ENCODE data around the gene NEK11. TPM values are rescaled to one million over a fixed set of nuclear protein-coding genes. Genes with fewer than 3 reads are reported as not detected.

NEK11 gene
- total RNA-seq, 1 donor from 2014 or later, result 1.1 TPM

GRCh38 chr3:131048030-131048429, 21.4 kb downstream of the NEK11 start:
- Mint-ChIP-seq H3K9me3 (peaks cover 25% of the 10 kb centered on the region), H3K27ac (no peak overlapping the region), H3K4me1 (ENCODE audit: low read depth) (no peaks in the 10 kb centered on the region), H3K27me3 (ENCODE audit: low read depth) (peaks cover 21% of the 10 kb centered on the region), H3K36me3 (ENCODE audit: low read depth) (peaks cover 16% of the 10 kb centered on the region), H3K4me3 (ENCODE audit: low read depth) (no peak overlapping the region)
- no peak for DNase-seq (ENCODE audit: low spot score)
- intact Hi-C loops (cut with micrococcal nuclease), result no loop called here

- Mint-ChIP-seq H3K4me1 (ENCODE audit: low read depth) (no peaks in the 10 kb centered on the region), H3K36me3 (ENCODE audit: low read depth) (no peaks in the 10 kb centered on the region), H3K9me3 (peaks cover 5% of the 10 kb centered on the region), H3K27me3 (ENCODE audit: low read depth) (peaks cover 11% of the 10 kb centered on the region), H3K4me3 (ENCODE audit: low read depth) (no peak overlapping the region), H3K27ac (no peak overlapping the region)
- intact Hi-C loops (cut with micrococcal nuclease), result no loop called here
- no peak for DNase-seq (ENCODE audit: low spot score)
Observed at GRCh38 chr3:131050001-131050400, 23.3 kb downstream of the NEK11 start.

- Mint-ChIP-seq H3K4me1 (ENCODE audit: low read depth) (peaks cover 1% of the 10 kb centered on the region), H3K27ac (no peak overlapping the region), H3K9me3 (no peaks in the 10 kb centered on the region), H3K36me3 (ENCODE audit: low read depth) (no peaks in the 10 kb centered on the region), H3K4me3 (ENCODE audit: low read depth) (no peak overlapping the region), H3K27me3 (ENCODE audit: low read depth) (no peaks in the 10 kb centered on the region)
- intact Hi-C loops (cut with micrococcal nuclease), result no loop called here
- DNase-seq (ENCODE audit: low spot score), result no peak
Observed at GRCh38 chr3:131053043-131053859, 26.6 kb downstream of the NEK11 start.

- no peak overlapping the region for H3K27ac Mint-ChIP-seq
- intact Hi-C loops (cut with micrococcal nuclease), result no loop called here
- DNase-seq (ENCODE audit: low spot score), result no peak
- peaks cover 6% of the 10 kb centered on the region for H3K27me3 Mint-ChIP-seq (ENCODE audit: low read depth)
- no peak overlapping the region for H3K4me3 Mint-ChIP-seq (ENCODE audit: low read depth)
- no peaks in the 10 kb centered on the region for H3K36me3 Mint-ChIP-seq (ENCODE audit: low read depth)
- H3K9me3 Mint-ChIP-seq, result peaks cover 5% of the 10 kb centered on the region
- H3K4me1 Mint-ChIP-seq (ENCODE audit: low read depth), result peaks cover 25% of the 10 kb centered on the region
Observed at GRCh38 chr3:131067983-131068382, 41.3 kb downstream of the NEK11 start.

GRCh38 chr3:131072099-131072559, 45.5 kb downstream of the NEK11 start:
- Mint-ChIP-seq H3K4me1 (ENCODE audit: low read depth) (peaks cover 18% of the 10 kb centered on the region), H3K27me3 (ENCODE audit: low read depth) (peaks cover 6% of the 10 kb centered on the region), H3K9me3 (peaks cover 5% of the 10 kb centered on the region), H3K27ac (peak overlapping the region; percentile 30), H3K36me3 (ENCODE audit: low read depth) (no peaks in the 10 kb centered on the region), H3K4me3 (ENCODE audit: low read depth) (no peak overlapping the region)
- no peak for DNase-seq (ENCODE audit: low spot score)
- intact Hi-C loops (cut with micrococcal nuclease), result no loop called here

DNA sequence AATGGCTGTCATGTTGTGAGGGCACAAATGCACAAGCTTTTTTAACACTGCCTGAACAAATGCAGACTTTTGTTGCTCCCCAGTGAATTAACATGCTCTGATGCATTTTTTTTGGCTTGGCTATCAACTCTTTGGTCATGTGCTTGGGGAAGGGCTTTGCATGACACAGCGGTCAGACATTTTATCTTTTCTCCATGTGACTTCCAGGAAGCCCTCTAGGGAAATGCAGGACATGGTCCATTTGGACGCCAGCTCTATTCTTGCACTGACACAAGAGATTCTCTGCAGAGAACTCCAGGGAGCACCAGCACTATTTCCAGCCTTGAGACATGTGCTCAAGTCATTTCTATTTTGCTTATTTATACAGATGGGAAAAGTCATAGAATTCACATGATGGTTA, 46.2 kb downstream of the NEK11 start:
- H3K27me3 Mint-ChIP-seq (ENCODE audit: low read depth), result peaks cover 8% of the 10 kb centered on the region
- H3K27ac Mint-ChIP-seq, result no peak overlapping the region
- H3K4me3 Mint-ChIP-seq (ENCODE audit: low read depth), result no peak overlapping the region
- peaks cover 5% of the 10 kb centered on the region for H3K9me3 Mint-ChIP-seq
- no peak for DNase-seq (ENCODE audit: low spot score)
- H3K4me1 Mint-ChIP-seq (ENCODE audit: low read depth), result peaks cover 16% of the 10 kb centered on the region
- intact Hi-C loops (cut with micrococcal nuclease), result no loop called here
- no peaks in the 10 kb centered on the region for H3K36me3 Mint-ChIP-seq (ENCODE audit: low read depth)

- Mint-ChIP-seq H3K27me3 (ENCODE audit: low read depth) (peaks cover 8% of the 10 kb centered on the region), H3K27ac (no peak overlapping the region), H3K36me3 (ENCODE audit: low read depth) (no peaks in the 10 kb centered on the region), H3K4me3 (ENCODE audit: low read depth) (no peak overlapping the region), H3K4me1 (ENCODE audit: low read depth) (peaks cover 11% of the 10 kb centered on the region), H3K9me3 (no peaks in the 10 kb centered on the region)
- intact Hi-C loops (cut with micrococcal nuclease), result no loop called here
- DNase-seq (ENCODE audit: low spot score), result no peak
Observed at GRCh38 chr3:131075632-131076328, 49.1 kb downstream of the NEK11 start.

DNA sequence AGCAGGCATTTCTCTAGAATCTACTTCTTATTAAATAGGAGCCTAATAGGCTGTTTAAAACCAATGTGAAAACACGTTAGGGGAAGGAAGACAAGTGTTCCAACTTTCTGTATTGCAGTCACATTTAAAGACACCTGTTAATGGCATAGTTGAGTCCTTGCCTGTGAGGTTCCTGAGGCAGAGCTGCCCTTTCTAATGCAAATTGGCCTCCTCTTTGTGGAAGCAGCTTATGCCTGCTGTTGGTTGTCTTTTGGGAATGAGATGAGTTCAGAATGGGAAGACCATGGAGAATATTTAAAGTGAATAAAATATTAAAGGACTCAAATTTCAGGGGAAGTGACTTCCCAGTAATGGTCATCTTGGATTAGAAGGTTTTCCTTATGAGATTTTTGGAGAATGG, 51.2 kb downstream of the NEK11 start:
- Mint-ChIP-seq H3K4me1 (ENCODE audit: low read depth) (no peaks in the 10 kb centered on the region), H3K36me3 (ENCODE audit: low read depth) (no peaks in the 10 kb centered on the region), H3K4me3 (ENCODE audit: low read depth) (no peak overlapping the region), H3K27ac (no peak overlapping the region), H3K27me3 (ENCODE audit: low read depth) (peaks cover 8% of the 10 kb centered on the region), H3K9me3 (no peaks in the 10 kb centered on the region)
- DNase-seq (ENCODE audit: low spot score), result no peak
- intact Hi-C loops (cut with micrococcal nuclease), result no loop called here

DNA sequence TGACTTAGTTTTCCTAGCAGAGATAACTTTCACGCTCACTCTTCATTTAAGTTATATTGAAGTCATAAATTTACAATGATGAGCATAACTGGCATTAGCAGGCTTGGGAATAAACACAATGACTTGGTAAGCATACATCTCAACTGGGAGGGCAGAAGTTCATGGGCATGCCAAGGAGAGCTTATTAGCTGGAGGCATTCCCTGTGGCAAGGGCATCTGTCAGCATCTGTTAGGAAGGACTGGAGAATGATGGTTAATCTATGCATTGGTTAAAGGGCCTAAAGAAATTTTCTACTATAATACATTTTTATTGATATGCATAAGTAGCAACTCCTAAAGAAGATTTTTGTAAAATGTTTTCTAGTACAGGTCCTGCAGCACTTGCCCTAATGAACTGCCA, 52.4 kb downstream of the NEK11 start:
- no peak overlapping the region for H3K27ac Mint-ChIP-seq
- intact Hi-C loops (cut with micrococcal nuclease), result no loop called here
- no peaks in the 10 kb centered on the region for H3K9me3 Mint-ChIP-seq
- DNase-seq (ENCODE audit: low spot score), result no peak
- H3K36me3 Mint-ChIP-seq (ENCODE audit: low read depth), result no peaks in the 10 kb centered on the region
- H3K27me3 Mint-ChIP-seq (ENCODE audit: low read depth), result peaks cover 4% of the 10 kb centered on the region
- no peaks in the 10 kb centered on the region for H3K4me1 Mint-ChIP-seq (ENCODE audit: low read depth)
- no peak overlapping the region for H3K4me3 Mint-ChIP-seq (ENCODE audit: low read depth)

GRCh38 chr3:131081224-131081623, 54.5 kb downstream of the NEK11 start:
- H3K4me1 Mint-ChIP-seq (ENCODE audit: low read depth), result no peaks in the 10 kb centered on the region
- H3K36me3 Mint-ChIP-seq (ENCODE audit: low read depth), result no peaks in the 10 kb centered on the region
- H3K9me3 Mint-ChIP-seq, result no peaks in the 10 kb centered on the region
- no peak for DNase-seq (ENCODE audit: low spot score)
- no peak overlapping the region for H3K4me3 Mint-ChIP-seq (ENCODE audit: low read depth)
- peaks cover 3% of the 10 kb centered on the region for H3K27me3 Mint-ChIP-seq (ENCODE audit: low read depth)
- no peak overlapping the region for H3K27ac Mint-ChIP-seq
- intact Hi-C loops (cut with micrococcal nuclease), result no loop called here

GRCh38 chr3:131082246-131082645, 55.6 kb downstream of the NEK11 start:
- Mint-ChIP-seq H3K36me3 (ENCODE audit: low read depth) (no peaks in the 10 kb centered on the region), H3K27me3 (ENCODE audit: low read depth) (peaks cover 2% of the 10 kb centered on the region), H3K9me3 (no peaks in the 10 kb centered on the region), H3K27ac (no peak overlapping the region), H3K4me3 (ENCODE audit: low read depth) (no peak overlapping the region), H3K4me1 (ENCODE audit: low read depth) (no peaks in the 10 kb centered on the region)
- no peak for DNase-seq (ENCODE audit: low spot score)
- intact Hi-C loops (cut with micrococcal nuclease), result no loop called here

- Mint-ChIP-seq H3K27ac (no peak overlapping the region), H3K27me3 (ENCODE audit: low read depth) (no peaks in the 10 kb centered on the region), H3K9me3 (no peaks in the 10 kb centered on the region), H3K36me3 (ENCODE audit: low read depth) (no peaks in the 10 kb centered on the region), H3K4me3 (ENCODE audit: low read depth) (no peak overlapping the region), H3K4me1 (ENCODE audit: low read depth) (no peaks in the 10 kb centered on the region)
- no peak for DNase-seq (ENCODE audit: low spot score)
- intact Hi-C loops (cut with micrococcal nuclease), result no loop called here
Observed at GRCh38 chr3:131082871-131083863, 56.5 kb downstream of the NEK11 start.
